Skeletal muscle satellite cell (primary cell): ENCODE data around the gene KPTN. TPM values are rescaled to one million over a fixed set of nuclear protein-coding genes. Genes with fewer than 3 reads are reported as not detected.

ENCODE experiments used
- H3K27me3 ChIP-seq: 2 replicates; pipeline ENCODE4 v1.7.0; 2013; ENCODE audit warnings: low read length; ENCODE audit not compliant: control insufficient read depth, insufficient read depth
- H3K36me3 ChIP-seq: 2 replicates; pipeline ENCODE4 v1.7.0; 2013; ENCODE audit warnings: mild to moderate bottlenecking, control low read depth, low read length; ENCODE audit not compliant: insufficient read depth
- H3K4me1 ChIP-seq: 2 replicates; pipeline ENCODE4 v1.7.0; 2013; ENCODE audit warnings: low read length; ENCODE audit not compliant: control insufficient read depth, insufficient read depth
- H3K4me2 ChIP-seq: 2 replicates; pipeline ENCODE4 v1.7.0; 2013; ENCODE audit warnings: mild to moderate bottlenecking, low read length
- H3K4me3 ChIP-seq: 2 replicates; pipeline ENCODE4 v1.7.0; 2013; ENCODE audit warnings: low read length
- H3K9ac ChIP-seq: 2 replicates; pipeline ENCODE4 v1.7.0; 2013; ENCODE audit warnings: mild to moderate bottlenecking, low read depth, low read length, moderate library complexity
- H3K9me3 ChIP-seq: replicated peaks from 2 replicates; pipeline ENCODE4 v1.7.0; 2013; ENCODE audit warnings: mild to moderate bottlenecking, control low read depth, low read length
- total RNA-seq: library from RNA; depleted of rRNA; stranded (reverse); fragments of >200 nt; gene quantifications from 2 replicates; pipeline ENCODE4 v1.2.3, GENCODE V29; 2012; rRNA removed

KPTN gene
- 3.0 and 3.1 TPM in 2 replicates for total RNA-seq

DNA sequence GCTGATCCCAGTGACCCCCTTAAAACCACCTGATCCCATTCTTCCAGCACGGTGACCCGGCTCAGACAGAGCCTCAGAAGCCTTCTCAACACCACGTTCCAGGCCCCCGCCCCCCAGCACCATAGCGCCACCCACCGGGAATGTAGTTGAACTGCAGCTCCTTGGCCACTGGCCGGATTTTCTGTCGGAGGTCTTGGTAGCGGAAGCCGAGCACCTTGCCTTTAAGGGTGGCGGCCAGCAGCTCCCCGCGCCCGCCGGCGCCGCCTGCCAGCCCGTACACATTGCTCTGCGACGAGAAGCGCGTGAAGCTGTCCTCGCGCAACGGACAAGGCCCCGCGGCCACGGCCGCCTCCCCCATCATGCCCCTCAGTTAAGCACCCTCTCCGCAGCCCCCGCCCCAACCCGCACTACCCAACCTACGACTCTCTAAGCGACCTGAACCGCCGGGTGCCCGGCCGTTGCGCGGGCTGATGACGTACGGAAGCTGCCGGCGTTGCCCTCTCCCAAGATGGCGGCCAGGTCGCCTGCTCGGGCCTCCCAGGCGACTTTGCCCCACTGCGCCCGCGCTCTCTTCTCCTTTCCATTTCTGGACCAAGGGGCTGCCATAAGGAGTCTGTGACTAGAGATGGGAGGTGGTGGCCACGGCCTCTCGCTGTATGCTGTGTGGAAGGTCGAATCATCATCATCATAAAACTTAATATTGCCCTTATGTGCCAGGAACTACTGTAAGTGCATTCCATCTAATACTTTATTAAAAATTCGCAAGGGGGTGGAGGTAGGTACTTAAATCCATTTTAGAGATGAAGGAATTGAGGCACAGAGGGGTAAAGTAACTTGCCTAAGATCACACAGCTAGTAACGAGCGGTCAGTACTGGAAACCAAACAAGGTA lies at the start of gene KPTN:
KPTN (minus strand) TSS at position 420 of the 891 bp plus-strand sequence; CDS start at position 361, 59 bp downstream.
- H3K4me3 ChIP-seq: peak within 1 kb of the TSS; percentile 88
- peak within 1 kb of the TSS; percentile 93 for H3K9ac ChIP-seq
- H3K9me3 ChIP-seq: no peaks in the 10 kb centered on the region
- H3K27me3 ChIP-seq: no peaks in the 10 kb centered on the region
- H3K4me1 ChIP-seq: peaks cover 6% of the 10 kb centered on the region
- H3K4me2 ChIP-seq: peak within 1 kb of the TSS; percentile 94
- H3K36me3 ChIP-seq: peaks cover 23% of the 10 kb centered on the region

DNA sequence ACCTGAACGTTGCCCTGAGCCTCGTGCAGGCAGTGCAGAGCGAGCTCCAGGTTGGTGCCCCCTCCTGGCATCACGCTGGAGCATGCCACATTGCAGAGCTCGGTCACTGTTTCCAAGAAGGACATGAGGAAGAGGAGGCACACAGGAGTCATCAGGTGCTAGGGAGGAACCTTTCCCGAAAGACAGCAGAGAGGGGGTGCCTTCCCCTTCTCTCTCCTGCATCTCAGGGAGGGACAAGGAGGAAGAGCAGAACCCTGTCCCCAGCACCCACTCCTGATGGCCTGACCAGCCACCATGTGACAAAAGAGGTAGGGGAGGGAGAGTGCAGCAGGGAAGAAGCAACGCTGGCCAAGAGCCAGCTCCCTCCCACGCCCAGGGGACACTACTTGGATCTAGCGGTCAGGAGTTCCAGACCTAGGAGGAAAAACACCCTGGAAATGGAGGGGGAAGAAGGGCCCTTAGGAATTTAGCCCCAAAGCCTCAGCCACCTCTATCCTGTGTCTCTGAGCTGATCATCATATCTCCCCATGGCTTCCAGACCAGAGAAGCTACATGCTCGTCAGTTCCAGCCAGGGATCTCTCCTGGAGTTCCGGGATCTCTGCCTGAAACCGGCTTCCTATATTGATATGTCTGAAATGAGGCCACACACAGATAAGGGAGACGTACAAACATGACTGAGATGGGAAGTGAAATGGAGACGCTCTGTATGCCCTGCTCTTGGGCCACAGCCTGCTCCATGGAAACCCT lies 47.8 kb upstream of the KPTN start:
- H3K36me3 ChIP-seq: no peaks in the 10 kb centered on the region
- no peak overlapping the region for H3K4me3 ChIP-seq
- no peak overlapping the region for H3K4me2 ChIP-seq

DNA sequence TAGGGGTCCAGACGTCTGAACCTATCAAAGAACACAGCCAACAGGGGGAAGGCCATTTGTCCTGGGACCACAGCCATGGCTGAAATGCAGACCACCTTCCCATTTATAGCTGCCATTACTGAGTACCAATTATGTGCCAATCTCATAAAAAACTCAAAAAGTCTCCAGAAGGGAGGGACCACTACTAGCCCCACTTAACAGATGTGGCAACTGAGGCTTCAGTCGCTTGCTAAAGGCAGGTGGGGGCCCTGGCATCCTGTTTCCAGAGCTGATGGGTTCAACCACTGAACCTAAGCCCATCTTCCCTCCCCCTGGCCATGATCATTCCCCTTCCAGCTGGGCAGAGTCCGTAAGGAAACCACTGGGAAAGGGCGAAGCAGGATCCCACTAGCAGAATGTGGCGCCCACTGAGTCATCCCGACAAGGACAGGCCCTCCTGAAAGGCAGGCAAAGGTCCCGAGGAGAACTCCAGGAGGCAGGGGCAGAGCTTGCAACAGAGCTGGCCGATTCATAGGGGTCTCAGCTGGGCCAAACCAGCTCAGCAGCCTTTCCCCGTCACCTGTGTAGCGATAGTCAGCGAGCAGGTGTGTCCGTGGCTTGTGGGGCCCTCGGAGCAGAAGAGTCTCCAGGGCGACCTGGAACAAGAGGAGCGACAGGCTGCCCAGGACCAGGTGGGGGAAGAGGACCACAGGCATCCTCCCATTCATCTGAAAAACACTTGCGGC lies 45.2 kb upstream of the KPTN start:
- Histone ChIP-seq H3K4me2 (no peak overlapping the region), H3K36me3 (no peaks in the 10 kb centered on the region), H3K27me3 (peaks cover 30% of the 10 kb centered on the region), H3K4me1 (no peaks in the 10 kb centered on the region), H3K9me3 (no peaks in the 10 kb centered on the region), H3K4me3 (no peak overlapping the region), H3K9ac (no peak overlapping the region)

More for the DNA sequence above, 47.8 kb upstream of the KPTN start:
- Histone ChIP-seq H3K4me1 (no peaks in the 10 kb centered on the region), H3K9me3 (no peaks in the 10 kb centered on the region), H3K9ac (no peak overlapping the region), H3K27me3 (peaks cover 26% of the 10 kb centered on the region)

DNA sequence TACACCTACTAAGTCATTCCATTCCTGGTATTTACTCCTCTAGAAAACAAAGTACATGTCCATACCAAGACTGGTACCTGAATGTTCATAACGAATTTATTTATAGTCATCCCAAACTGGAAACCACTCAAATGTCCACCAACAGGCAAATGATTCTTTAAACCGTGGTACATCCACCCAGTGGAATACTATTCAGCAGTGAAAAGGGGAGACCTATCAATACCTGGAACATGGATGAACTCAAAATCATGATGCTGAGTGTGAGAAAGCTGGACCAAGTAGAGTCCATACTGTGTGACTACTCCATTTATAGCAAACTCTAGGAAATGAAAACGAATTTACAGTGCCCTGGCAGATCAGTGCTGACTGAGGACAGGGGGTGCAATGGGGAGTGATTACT lies 42.8 kb upstream of the KPTN start:
- no peaks in the 10 kb centered on the region for H3K36me3 ChIP-seq
- H3K4me3 ChIP-seq: no peak overlapping the region
- no peak overlapping the region for H3K4me2 ChIP-seq
- peaks cover 6% of the 10 kb centered on the region for H3K4me1 ChIP-seq
- H3K27me3 ChIP-seq: peaks cover 27% of the 10 kb centered on the region
- H3K9me3 ChIP-seq: no peaks in the 10 kb centered on the region
- H3K9ac ChIP-seq: no peak overlapping the region

DNA sequence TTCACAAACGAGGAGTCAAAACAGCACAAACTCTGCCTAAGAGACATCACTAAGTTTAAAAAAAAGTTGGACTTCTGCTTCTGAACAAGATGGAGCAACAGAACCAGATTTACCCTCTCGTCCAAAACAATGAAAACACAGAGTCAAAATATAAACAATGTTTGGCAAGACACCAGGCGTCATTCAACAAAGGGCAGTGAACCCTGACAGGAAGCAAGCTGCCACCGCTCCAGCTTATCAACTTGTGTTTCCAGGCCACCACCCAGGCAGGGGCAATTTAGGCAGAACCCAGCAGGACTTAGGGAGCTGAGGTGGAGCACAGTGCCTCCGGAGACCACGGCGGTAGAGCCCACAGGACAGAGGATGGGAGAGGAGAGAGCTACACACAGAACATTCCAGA lies 39.5 kb upstream of the KPTN start:
- Histone ChIP-seq H3K4me2 (no peak overlapping the region), H3K9ac (no peak overlapping the region), H3K36me3 (no peaks in the 10 kb centered on the region), H3K4me1 (peaks cover 9% of the 10 kb centered on the region), H3K9me3 (no peaks in the 10 kb centered on the region), H3K4me3 (no peak overlapping the region), H3K27me3 (peaks cover 23% of the 10 kb centered on the region)

DNA sequence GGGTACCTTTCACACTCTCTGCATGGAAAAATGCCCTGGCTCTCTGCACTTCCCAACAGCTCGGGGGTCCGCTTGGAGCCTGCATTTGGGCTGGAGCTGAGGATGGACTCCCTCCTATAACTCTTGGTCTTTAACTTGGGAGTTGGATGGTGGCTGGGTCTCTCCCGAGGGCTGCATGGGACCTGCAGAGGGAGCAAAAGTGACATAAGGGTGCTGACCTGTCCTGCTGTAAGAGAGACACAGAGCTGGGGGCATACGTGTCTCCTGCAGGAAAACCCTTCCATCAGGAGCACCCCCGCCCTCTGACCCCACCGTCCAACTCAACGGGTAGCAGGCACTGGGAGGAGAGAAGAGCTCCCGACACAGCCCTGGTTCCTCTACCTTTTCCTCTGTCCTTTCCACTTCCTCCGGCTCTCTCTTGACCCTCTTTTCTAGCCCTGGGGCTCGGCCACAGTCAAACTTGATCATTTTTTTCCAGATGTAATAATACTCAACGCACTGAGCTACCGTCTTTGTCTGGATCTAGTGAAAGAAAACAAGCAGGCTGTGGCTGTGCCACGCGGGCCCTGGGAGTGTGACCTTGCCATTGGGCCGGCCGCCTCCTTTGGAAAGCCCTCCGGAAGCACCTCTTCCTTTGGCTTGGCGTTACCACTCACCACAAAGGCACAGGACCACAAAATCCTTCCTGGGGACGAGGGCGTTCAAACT lies 37.6 kb upstream of the KPTN start:
- Histone ChIP-seq H3K4me1 (peaks cover 9% of the 10 kb centered on the region), H3K9ac (no peak overlapping the region), H3K9me3 (no peaks in the 10 kb centered on the region), H3K27me3 (peaks cover 19% of the 10 kb centered on the region), H3K4me3 (no peak overlapping the region), H3K4me2 (peak overlapping the region; percentile 18), H3K36me3 (no peaks in the 10 kb centered on the region)

DNA sequence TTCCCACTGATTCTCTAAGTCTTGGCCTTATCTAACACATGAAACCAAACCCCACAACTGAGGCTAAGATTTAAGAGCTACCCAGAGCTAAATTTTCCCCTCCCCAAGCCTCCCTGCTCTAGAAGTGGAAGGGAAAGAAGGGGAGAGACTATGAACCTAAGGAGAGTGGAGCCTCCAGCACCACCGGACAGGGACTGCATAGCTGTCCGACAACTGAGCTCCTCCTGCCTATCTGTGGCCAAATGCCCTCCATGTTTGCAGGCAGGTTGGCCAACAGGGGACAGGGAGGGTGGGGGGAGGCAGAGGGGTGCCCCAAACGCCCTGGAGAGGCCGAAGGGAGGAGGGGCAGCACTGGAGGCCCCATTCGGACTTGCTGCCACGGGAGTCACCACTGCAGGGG lies 36.8 kb upstream of the KPTN start:
- Histone ChIP-seq H3K9me3 (no peaks in the 10 kb centered on the region), H3K36me3 (no peaks in the 10 kb centered on the region), H3K4me1 (peaks cover 11% of the 10 kb centered on the region), H3K9ac (no peak overlapping the region), H3K4me2 (no peak overlapping the region), H3K27me3 (peaks cover 16% of the 10 kb centered on the region), H3K4me3 (no peak overlapping the region)

DNA sequence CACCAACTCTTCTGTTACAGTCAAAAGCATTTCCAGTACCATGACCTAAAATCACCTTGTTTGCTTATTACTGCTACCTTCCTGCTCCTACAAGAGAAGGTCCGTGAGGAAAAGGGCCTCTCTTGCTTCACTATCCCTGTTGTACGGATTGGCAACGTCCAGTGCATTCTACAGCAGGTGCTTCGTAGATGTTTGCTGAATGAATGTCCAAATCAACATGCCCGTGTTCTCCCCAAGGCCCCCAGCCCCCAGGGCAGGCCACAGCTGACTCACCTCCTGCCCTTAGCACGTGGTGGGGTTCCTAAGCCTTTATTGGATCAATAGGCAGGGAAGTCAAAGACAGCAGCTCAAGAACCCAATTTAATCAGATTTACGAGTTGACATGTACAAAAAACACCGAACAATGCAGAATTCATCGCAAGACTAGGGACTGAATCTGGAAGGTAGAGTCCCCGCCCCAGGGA lies 36.4 kb upstream of the KPTN start:
- H3K9ac ChIP-seq: no peak overlapping the region
- peaks cover 16% of the 10 kb centered on the region for H3K27me3 ChIP-seq
- H3K36me3 ChIP-seq: no peaks in the 10 kb centered on the region
- H3K9me3 ChIP-seq: no peaks in the 10 kb centered on the region
- H3K4me3 ChIP-seq: no peak overlapping the region
- H3K4me1 ChIP-seq: peaks cover 14% of the 10 kb centered on the region
- no peak overlapping the region for H3K4me2 ChIP-seq

DNA sequence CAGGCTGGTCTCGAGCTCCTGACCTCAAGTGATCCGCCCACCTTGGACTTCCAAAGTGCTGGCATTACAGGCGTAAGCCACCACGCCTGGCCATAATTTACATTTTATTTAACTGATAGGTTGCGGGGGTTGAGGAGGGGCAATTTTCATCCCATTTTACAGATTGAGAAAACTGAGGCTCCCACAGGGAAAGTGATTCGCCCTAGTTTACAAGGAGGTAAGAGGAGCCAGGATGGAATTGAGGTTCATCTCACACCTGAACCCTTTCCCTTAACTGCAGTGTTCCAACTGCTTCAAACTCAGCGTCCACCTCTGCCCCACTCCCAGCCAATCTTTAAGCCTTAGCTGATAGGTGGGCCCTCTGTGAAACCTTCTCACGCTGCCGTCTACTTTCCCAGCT lies 34.8 kb upstream of the KPTN start:
- no peak overlapping the region for H3K4me2 ChIP-seq
- H3K4me1 ChIP-seq: peaks cover 14% of the 10 kb centered on the region
- H3K9me3 ChIP-seq: no peaks in the 10 kb centered on the region
- H3K27me3 ChIP-seq: peaks cover 16% of the 10 kb centered on the region
- H3K4me3 ChIP-seq: no peak overlapping the region
- H3K9ac ChIP-seq: no peak overlapping the region
- no peaks in the 10 kb centered on the region for H3K36me3 ChIP-seq

DNA sequence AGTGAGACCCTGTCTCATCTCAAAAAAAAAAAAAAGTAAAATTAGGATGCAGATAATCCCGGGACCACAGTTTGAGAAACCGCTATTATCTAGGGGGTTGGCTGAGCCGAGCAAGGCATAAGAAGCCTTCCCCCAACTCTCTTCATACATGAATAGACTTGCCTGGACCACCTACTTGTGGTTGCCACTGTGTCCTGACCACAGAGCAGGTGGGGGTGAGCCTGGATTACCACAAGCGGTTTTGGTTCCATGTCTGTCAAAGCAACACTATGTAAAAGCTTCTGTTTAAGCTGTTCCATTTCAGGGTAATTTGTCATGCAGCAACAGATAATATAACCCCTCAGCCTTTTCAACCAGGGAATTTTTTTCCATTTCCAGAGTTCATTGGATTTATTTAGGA lies 34.1 kb upstream of the KPTN start:
- H3K9me3 ChIP-seq: no peaks in the 10 kb centered on the region
- no peak overlapping the region for H3K9ac ChIP-seq
- H3K4me2 ChIP-seq: no peak overlapping the region
- no peak overlapping the region for H3K4me3 ChIP-seq
- no peaks in the 10 kb centered on the region for H3K36me3 ChIP-seq
- peaks cover 19% of the 10 kb centered on the region for H3K4me1 ChIP-seq
- peaks cover 16% of the 10 kb centered on the region for H3K27me3 ChIP-seq
